ENCODE measurements around the gene OMA1. TPM values are rescaled to one million over a fixed set of nuclear protein-coding genes. Genes with fewer than 3 reads are reported as not detected.

The OMA1 gene
- total RNA-seq, 1 donor from 2014 or later = 16.1 TPM

- DNase-seq (ENCODE audit: low read depth) = no peak
- no peak overlapping the region for H3K4me3 ChIP-seq (ENCODE audit: low read depth, low read length)
- TF ChIP-seq, protein P1, sequence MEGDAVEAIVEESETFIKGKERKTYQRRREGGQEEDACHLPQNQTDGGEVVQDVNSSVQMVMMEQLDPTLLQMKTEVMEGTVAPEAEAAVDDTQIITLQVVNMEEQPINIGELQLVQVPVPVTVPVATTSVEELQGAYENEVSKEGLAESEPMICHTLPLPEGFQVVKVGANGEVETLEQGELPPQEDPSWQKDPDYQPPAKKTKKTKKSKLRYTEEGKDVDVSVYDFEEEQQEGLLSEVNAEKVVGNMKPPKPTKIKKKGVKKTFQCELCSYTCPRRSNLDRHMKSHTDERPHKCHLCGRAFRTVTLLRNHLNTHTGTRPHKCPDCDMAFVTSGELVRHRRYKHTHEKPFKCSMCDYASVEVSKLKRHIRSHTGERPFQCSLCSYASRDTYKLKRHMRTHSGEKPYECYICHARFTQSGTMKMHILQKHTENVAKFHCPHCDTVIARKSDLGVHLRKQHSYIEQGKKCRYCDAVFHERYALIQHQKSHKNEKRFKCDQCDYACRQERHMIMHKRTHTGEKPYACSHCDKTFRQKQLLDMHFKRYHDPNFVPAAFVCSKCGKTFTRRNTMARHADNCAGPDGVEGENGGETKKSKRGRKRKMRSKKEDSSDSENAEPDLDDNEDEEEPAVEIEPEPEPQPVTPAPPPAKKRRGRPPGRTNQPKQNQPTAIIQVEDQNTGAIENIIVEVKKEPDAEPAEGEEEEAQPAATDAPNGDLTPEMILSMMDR (conservative IDR thresholded peaks at IDR 0.05; ENCODE audit: low read depth, low read length) = no peak
These were observed 111.9 kb downstream of the OMA1 start for GRCh38 chr1:58434607-58435006.

DNA sequence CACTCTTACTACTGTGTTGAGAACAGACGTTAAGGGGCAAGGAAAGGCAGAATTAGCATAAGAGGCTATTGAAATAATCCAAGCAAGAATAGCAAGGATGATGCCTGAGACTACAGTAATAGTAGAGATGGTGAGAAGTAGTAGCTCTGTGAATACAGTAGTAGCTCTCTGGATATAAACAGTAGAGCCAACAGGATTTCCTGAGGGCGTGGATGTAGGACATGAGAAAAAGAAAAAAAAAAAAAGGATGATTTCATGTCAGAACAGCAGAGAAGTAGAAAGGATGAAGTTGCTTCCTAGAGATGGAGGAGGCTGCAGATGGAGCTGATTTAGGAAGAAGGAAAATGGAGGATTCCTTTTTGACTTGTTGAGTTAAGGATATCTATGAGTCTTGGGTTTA, 112.3 kb downstream of the OMA1 start:
- TF ChIP-seq, protein P1 (conservative IDR thresholded peaks at IDR 0.05; ENCODE audit: low read depth, low read length) = no peak
- no peak overlapping the region for H3K4me3 ChIP-seq (ENCODE audit: low read depth, low read length)
- no peak for DNase-seq (ENCODE audit: low read depth)

DNA sequence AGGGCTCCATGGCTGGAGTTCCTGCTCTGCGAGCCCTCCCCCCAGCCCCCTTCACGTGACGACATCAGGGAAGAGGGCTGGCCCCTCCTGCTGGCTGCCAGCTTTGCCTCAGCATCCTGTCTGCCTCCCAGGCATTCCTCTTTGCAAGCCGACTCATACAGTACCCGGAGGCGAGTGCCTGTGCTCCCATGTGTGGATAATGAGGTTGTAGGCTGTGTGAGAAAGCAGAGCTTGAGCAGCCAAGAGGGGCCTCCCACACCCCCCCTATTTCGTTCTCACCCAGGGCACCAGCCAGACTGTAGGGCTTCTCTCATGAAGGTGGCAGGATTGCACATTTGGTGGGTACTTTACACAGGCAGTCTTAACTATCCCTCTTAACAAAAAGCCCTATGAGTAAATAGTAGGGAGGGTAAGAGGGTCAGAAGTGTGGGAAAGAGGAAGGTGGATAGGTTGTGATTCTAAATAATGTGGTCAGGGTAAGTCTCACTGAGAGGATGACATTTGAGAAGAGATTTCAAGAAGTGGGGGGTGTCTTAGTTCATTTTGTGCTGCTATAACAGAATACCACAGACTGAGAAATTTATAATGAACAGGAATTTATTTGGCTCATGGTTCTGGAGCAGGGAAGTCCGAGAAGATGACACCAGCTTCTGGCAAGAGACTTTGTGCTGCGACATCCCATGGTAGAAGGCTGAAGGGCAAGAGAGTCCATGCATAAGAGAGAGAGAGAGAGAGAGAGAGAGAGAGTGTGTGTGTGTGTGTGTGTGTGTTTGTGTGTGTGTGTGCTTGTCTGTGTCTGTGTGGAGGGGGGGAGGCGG, 113.5 kb downstream of the OMA1 start:
- peak; percentile 94 for DNase-seq (ENCODE audit: low read depth)
- H3K4me3 ChIP-seq (ENCODE audit: low read depth, low read length) = no peak overlapping the region
- TF ChIP-seq, protein P1 (conservative IDR thresholded peaks at IDR 0.05; ENCODE audit: low read depth, low read length) = peak; percentile 32

- TF ChIP-seq, protein P1 (conservative IDR thresholded peaks at IDR 0.05; ENCODE audit: low read depth, low read length) = no peak
- no peak overlapping the region for H3K4me3 ChIP-seq (ENCODE audit: low read depth, low read length)
- peak; percentile 54 for DNase-seq (ENCODE audit: low read depth)
These were observed 114.5 kb downstream of the OMA1 start for GRCh38 chr1:58431901-58432620.

Other genes starting within 250 kb of the OMA1 start
- 91.7 and 219 TPM in 2 replicates for gene TACSTD2, start 30.5 kb upstream of the OMA1 start, total RNA-seq
- 5.9 and 6.3 TPM in 2 replicates for gene MYSM1, start 153.3 kb upstream of the OMA1 start, total RNA-seq
- 89.6 and 91.6 TPM in 2 replicates for gene JUN, start 237.3 kb upstream of the OMA1 start, total RNA-seq

All from epithelial cell of proximal tubule (primary cell).